Activated T-helper 1 cell treated with anti-CD3 and anti-CD28 coated beads, Interleukin-2, amount 50 U/mL, for 16 hours (primary cell): ENCODE results near the gene SCN11A.

ENCODE experiments used
- DNase-seq, 2 donors: peaks; one replicate each; pipeline ENCODE4 v3.0.0-alpha.2; 2020; ENCODE audit warnings: low read depth in 1 of 2, low spot score in 1 of 2

The SCN11A gene

DNA sequence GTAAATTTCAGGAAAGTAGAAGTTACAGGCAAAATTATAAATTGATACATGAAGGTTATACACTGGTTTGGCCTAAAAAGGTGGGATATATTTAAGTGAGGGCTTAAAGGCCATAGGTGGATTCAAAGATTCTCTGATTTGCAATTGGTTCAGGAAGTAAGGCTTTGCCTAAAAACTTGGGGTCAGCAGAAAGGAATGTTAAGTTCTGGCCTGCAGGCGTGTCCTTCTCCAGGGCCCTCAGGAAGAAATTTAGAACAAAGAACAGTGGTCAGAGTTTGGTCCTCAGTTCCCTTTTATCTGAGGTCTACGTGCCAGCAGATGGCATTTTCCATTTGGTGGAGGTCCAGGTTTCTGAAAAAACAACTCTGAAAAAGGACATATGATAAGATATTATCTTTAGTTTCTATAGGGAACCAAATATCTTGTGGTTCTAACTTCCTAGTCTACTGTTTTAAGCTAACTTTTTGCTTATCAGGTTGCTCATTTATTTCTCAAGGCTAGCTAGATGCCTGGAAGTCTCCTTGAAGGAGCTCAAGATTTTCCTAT lies 40.5 kb downstream of the SCN11A start:
- no peak for DNase-seq

DNA sequence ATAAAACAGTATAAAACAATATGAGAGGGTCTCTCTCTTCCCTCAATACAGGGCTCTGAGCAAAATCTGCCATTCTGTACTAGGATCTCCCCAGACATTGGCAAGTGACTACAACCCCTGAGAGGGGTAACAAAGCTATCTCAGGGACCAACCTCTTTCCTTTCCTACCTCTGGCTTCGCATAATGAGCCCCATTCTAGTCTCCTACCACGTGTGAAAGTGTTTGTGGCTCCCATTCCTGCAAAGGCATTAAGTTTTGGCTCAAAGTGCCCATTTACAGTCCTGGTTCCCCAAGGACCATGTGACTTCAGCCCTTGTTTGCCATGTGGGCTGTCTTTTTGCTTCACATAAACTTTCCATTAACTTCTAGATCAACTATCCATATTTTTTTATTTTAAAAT lies 46.4 kb downstream of the SCN11A start:
- DNase-seq, result no peak
